Ishikawa (cell line): ENCODE measurements around the gene PDE11A.

Experiments used
- CEBPB ChIP-seq: IDR thresholded peaks from 2 replicates; pipeline ENCODE4 v1.6.1; 2012
- CREB1 ChIP-seq: IDR thresholded peaks from 2 replicates; pipeline ENCODE4 v1.6.1; 2012; ENCODE audit warnings: low read depth
- EGR1 ChIP-seq: IDR thresholded peaks from 2 replicates; pipeline ENCODE4 v1.6.1; 2012
- EP300 ChIP-seq: IDR thresholded peaks from 2 replicates; pipeline ENCODE4 v1.6.1; 2012; ENCODE audit warnings: borderline replicate concordance
- FOXM1 ChIP-seq: IDR thresholded peaks from 2 replicates; pipeline ENCODE4 v1.6.1; 2012; ENCODE audit warnings: low read depth, borderline replicate concordance
- MAX ChIP-seq: IDR thresholded peaks from 2 replicates; pipeline ENCODE4 v1.6.1; 2012
- NFIC ChIP-seq: IDR thresholded peaks from 2 replicates; pipeline ENCODE4 v1.6.1; 2012
- RAD21 ChIP-seq: IDR thresholded peaks from 2 replicates; pipeline ENCODE4 v1.6.1; 2012; ENCODE audit warnings: low read depth
- REST ChIP-seq: IDR thresholded peaks from 2 replicates; pipeline ENCODE4 v1.6.1; 2012; ENCODE audit warnings: low read depth, mild to moderate bottlenecking
- TAF1 ChIP-seq: IDR thresholded peaks from 2 replicates; pipeline ENCODE4 v1.6.1; 2012; ENCODE audit warnings: low read depth, mild to moderate bottlenecking
- TCF12 ChIP-seq: IDR thresholded peaks from 2 replicates; pipeline ENCODE4 v1.6.1; 2012; ENCODE audit warnings: low read depth
- TEAD4 ChIP-seq: IDR thresholded peaks from 2 replicates; pipeline ENCODE4 v1.6.1; 2012
- USF1 ChIP-seq: IDR thresholded peaks from 2 replicates; pipeline ENCODE4 v1.6.1; 2012
- YY1 ChIP-seq: IDR thresholded peaks from 2 replicates; pipeline ENCODE4 v1.6.1; 2012; ENCODE audit warnings: low read depth
- ZBTB7A ChIP-seq: IDR thresholded peaks from 2 replicates; pipeline ENCODE4 v1.6.1; 2012; ENCODE audit warnings: low read depth

Gene PDE11A

GRCh38 chr2:177610813-177611212 lies 461.8 kb downstream of the PDE11A start:
- no peak for TF ChIP-seq MAX
- no peak for TF ChIP-seq TAF1
- no peak for TF ChIP-seq EP300
- TF ChIP-seq RAD21 = no peak

- TF ChIP-seq REST = no peak
- no peak for TF ChIP-seq TEAD4
- no peak for TF ChIP-seq YY1
- no peak for TF ChIP-seq EGR1
- no peak for TF ChIP-seq ZBTB7A
- TF ChIP-seq MAX = no peak
- no peak for TF ChIP-seq TAF1
- TF ChIP-seq CREB1 = no peak
- no peak for TF ChIP-seq FOXM1
Measured at GRCh38 chr2:177606636-177607035, 465.9 kb downstream of the PDE11A start.

GRCh38 chr2:177604271-177605065 lies 468.1 kb downstream of the PDE11A start:
- no peak for TF ChIP-seq ZBTB7A
- no peak for TF ChIP-seq EP300
- no peak for TF ChIP-seq USF1
- no peak for TF ChIP-seq REST
- TF ChIP-seq FOXM1 = no peak
- TF ChIP-seq RAD21 = peak; percentile 68

GRCh38 chr2:177603768-177604167 lies 468.8 kb downstream of the PDE11A start:
- TF ChIP-seq TEAD4 (no peak), USF1 (no peak), CREB1 (no peak), REST (no peak)

- no peak for TF ChIP-seq RAD21
Measured at GRCh38 chr2:177603181-177603580, 469.4 kb downstream of the PDE11A start.

- TF ChIP-seq FOXM1 (no peak), TEAD4 (no peak), ZBTB7A (no peak), CREB1 (no peak), NFIC (no peak), EGR1 (no peak), EP300 (no peak), CEBPB (no peak), USF1 (no peak), REST (no peak), MAX (no peak), YY1 (no peak), TCF12 (no peak), TAF1 (no peak), RAD21 (no peak)
Measured at GRCh38 chr2:177602611-177603164, 469.9 kb downstream of the PDE11A start.
